Activated naive CD4-positive, alpha-beta T cell treated with anti-CD3 and anti-CD28 coated beads for 36 hours (primary cell): ENCODE measurements around the gene CXCL6. TPM values are rescaled to one million over a fixed set of nuclear protein-coding genes. Genes with fewer than 3 reads are reported as not detected.

Experiments used
- CTCF ChIA-PET: fragments of 350-600 bp; sonication (Branson Sonifier 250); formaldehyde crosslinking; loops from one replicate; lab custom pipeline; 2021; ENCODE audit warnings: antibody characterized with exemption; lab: Charles Lee
- DNase-seq: peaks from one replicate; pipeline ENCODE4 v3.0.0-alpha.2; 2020
- H3K27ac Mint-ChIP-seq: one replicate; pipeline ENCODE4 v1.8.0; 2021; ENCODE audit warnings: mild to moderate bottlenecking, mixed read lengths
- H3K27me3 Mint-ChIP-seq: one replicate; pipeline ENCODE4 v1.8.0; 2021; ENCODE audit warnings: low read depth, mixed read lengths
- H3K36me3 Mint-ChIP-seq: one replicate; pipeline ENCODE4 v1.8.0; 2021; ENCODE audit warnings: low read depth, mixed read lengths
- H3K4me1 Mint-ChIP-seq: one replicate; pipeline ENCODE4 v1.8.0; 2021; ENCODE audit warnings: low read depth, mixed read lengths
- H3K4me3 Mint-ChIP-seq: one replicate; pipeline ENCODE4 v1.8.0; 2021; ENCODE audit warnings: mild to moderate bottlenecking, moderate library complexity, mixed read lengths
- H3K9me3 Mint-ChIP-seq: one replicate; pipeline ENCODE4 v1.8.0; 2021; ENCODE audit warnings: mixed read lengths
- intact Hi-C: fragments of 100-400 bp; cut with micrococcal nuclease; formaldehyde crosslinking; loops from one replicate; pipeline ENCODE4 v1.15.1; 2023
- total RNA-seq, 2 experiments: library from RNA; stranded (reverse); gene quantifications; one replicate each; pipeline ENCODE4 v1.2.3, GENCODE V29; 2021

The CXCL6 gene
- total RNA-seq, 2 experiments from 2014 or later = not detected

- H3K4me3 Mint-ChIP-seq = no peak overlapping the region
- CTCF ChIA-PET = no interaction called here
- peaks cover 3% of the 10 kb centered on the region for H3K4me1 Mint-ChIP-seq
These were observed 35.2 kb downstream of the CXCL6 start for GRCh38 chr4:73871511-73872310.

GRCh38 chr4:73872316-73873108 is 36.0 kb downstream of the CXCL6 start:
- intact Hi-C loops = no loop called here
- Mint-ChIP-seq H3K27ac (no peak overlapping the region), H3K4me3 (no peak overlapping the region), H3K27me3 (peaks cover 30% of the 10 kb centered on the region), H3K9me3 (no peaks in the 10 kb centered on the region), H3K4me1 (peaks cover 3% of the 10 kb centered on the region), H3K36me3 (no peaks in the 10 kb centered on the region)
- CTCF ChIA-PET = no interaction called here
- no peak for DNase-seq

More at GRCh38 chr4:73871511-73872310, 35.2 kb downstream of the CXCL6 start:
- Mint-ChIP-seq H3K36me3 (no peaks in the 10 kb centered on the region), H3K27me3 (peaks cover 30% of the 10 kb centered on the region), H3K27ac (no peak overlapping the region), H3K9me3 (no peaks in the 10 kb centered on the region)
- DNase-seq = no peak
- intact Hi-C loops = no loop called here

GRCh38 chr4:73874386-73874785 is 37.9 kb downstream of the CXCL6 start:
- no peak overlapping the region for H3K27ac Mint-ChIP-seq
- intact Hi-C loops = no loop called here
- no peaks in the 10 kb centered on the region for H3K36me3 Mint-ChIP-seq
- H3K4me1 Mint-ChIP-seq = no peaks in the 10 kb centered on the region
- no peak for DNase-seq
- H3K9me3 Mint-ChIP-seq = no peaks in the 10 kb centered on the region
- CTCF ChIA-PET = no interaction called here
- peaks cover 19% of the 10 kb centered on the region for H3K27me3 Mint-ChIP-seq
- no peak overlapping the region for H3K4me3 Mint-ChIP-seq

GRCh38 chr4:73875401-73875800 is 38.9 kb downstream of the CXCL6 start:
- no peaks in the 10 kb centered on the region for H3K4me1 Mint-ChIP-seq
- H3K27me3 Mint-ChIP-seq = peaks cover 9% of the 10 kb centered on the region
- CTCF ChIA-PET = no interaction called here
- no peak overlapping the region for H3K4me3 Mint-ChIP-seq
- H3K27ac Mint-ChIP-seq = no peak overlapping the region
- intact Hi-C loops = no loop called here
- DNase-seq = no peak
- no peaks in the 10 kb centered on the region for H3K36me3 Mint-ChIP-seq
- no peaks in the 10 kb centered on the region for H3K9me3 Mint-ChIP-seq

- no peak for DNase-seq
- CTCF ChIA-PET = no interaction called here
- H3K4me1 Mint-ChIP-seq = no peaks in the 10 kb centered on the region
- intact Hi-C loops = no loop called here
- no peak overlapping the region for H3K4me3 Mint-ChIP-seq
- no peaks in the 10 kb centered on the region for H3K9me3 Mint-ChIP-seq
- H3K36me3 Mint-ChIP-seq = no peaks in the 10 kb centered on the region
- no peaks in the 10 kb centered on the region for H3K27me3 Mint-ChIP-seq
- no peak overlapping the region for H3K27ac Mint-ChIP-seq
These were observed 46.8 kb downstream of the CXCL6 start for GRCh38 chr4:73883306-73883705.

- intact Hi-C loops = no loop called here
- Mint-ChIP-seq H3K9me3 (no peaks in the 10 kb centered on the region), H3K4me3 (no peak overlapping the region)
These were observed 49.2 kb downstream of the CXCL6 start for GRCh38 chr4:73885574-73886267.

More at GRCh38 chr4:73885574-73886267, 49.2 kb downstream of the CXCL6 start:
- H3K27ac Mint-ChIP-seq = no peak overlapping the region
- DNase-seq = no peak
- CTCF ChIA-PET = no interaction called here
- H3K36me3 Mint-ChIP-seq = no peaks in the 10 kb centered on the region
- H3K4me1 Mint-ChIP-seq = no peaks in the 10 kb centered on the region
- H3K27me3 Mint-ChIP-seq = no peaks in the 10 kb centered on the region

Other genes starting within 250 kb of the CXCL6 start
- gene RASSF6, start 216.2 kb upstream of the CXCL6 start, total RNA-seq = not detected
- gene CXCL8, start 96.1 kb upstream of the CXCL6 start, total RNA-seq = not detected
- not detected for gene PF4V1, start 16.6 kb downstream of the CXCL6 start, total RNA-seq
- gene CXCL1, start 32.7 kb downstream of the CXCL6 start, total RNA-seq = not detected
- gene PF4, start 145.3 kb downstream of the CXCL6 start, total RNA-seq = not detected
- gene PPBP, start 151.5 kb downstream of the CXCL6 start, total RNA-seq = not detected
- gene CXCL5, start 162.0 kb downstream of the CXCL6 start, total RNA-seq = not detected
- not detected for gene CXCL3, start 202.0 kb downstream of the CXCL6 start, total RNA-seq